H54 (cell line): ENCODE measurements around the gene C1orf159.
"Not testable (repeated sequence)": the region's sequence is repeated elsewhere in the genome, so short reads cannot be mapped to it uniquely, and the experiment has no call there.

Experiments used
- DNase-seq: peaks from one replicate; pipeline ENCODE4 v3.0.0; 2011; ENCODE audit warnings: low spot score, mixed read lengths; ENCODE audit not compliant: insufficient read length
- FAIRE-seq: peaks from 3 replicates; lab custom pipeline; 2011; peaks lifted over from hg19 to GRCh38; lab: Jason Lieb, UNC
- POLR2A ChIP-seq: IDR thresholded peaks from 2 replicates; pipeline ENCODE4 v1.6.1; 2011; ENCODE audit warnings: low read depth, mild to moderate bottlenecking, low read length

C1orf159 gene

GRCh38 chr1:1157033-1157365 is 41.1 kb upstream of the C1orf159 start:
- FAIRE-seq: no peak

GRCh38 chr1:1156140-1157032 is 40.5 kb upstream of the C1orf159 start:
- DNase-seq (no peak), FAIRE-seq (no peak)
- no peak for TF ChIP-seq POLR2A

More at GRCh38 chr1:1157033-1157365, 41.1 kb upstream of the C1orf159 start:
- TF ChIP-seq POLR2A: no peak
- DNase-seq: no peak

GRCh38 chr1:1155258-1155657 is 39.4 kb upstream of the C1orf159 start:
- DNase-seq: no peak
- FAIRE-seq: no peak
- no peak for TF ChIP-seq POLR2A

- no peak for DNase-seq
- no peak for TF ChIP-seq POLR2A
- FAIRE-seq: no peak
Measured at GRCh38 chr1:1153874-1154273, 38.0 kb upstream of the C1orf159 start.

- DNase-seq, FAIRE-seq: not testable (repeated sequence)
Measured at GRCh38 chr1:1153215-1153614, 37.3 kb upstream of the C1orf159 start.

- not testable (repeated sequence) for DNase-seq, FAIRE-seq
Measured at GRCh38 chr1:1152431-1152830, 36.5 kb upstream of the C1orf159 start.

- FAIRE-seq: no peak
- no peak for TF ChIP-seq POLR2A
- no peak for DNase-seq
Measured at GRCh38 chr1:1151306-1151705, 35.4 kb upstream of the C1orf159 start.

GRCh38 chr1:1150100-1150499 is 34.2 kb upstream of the C1orf159 start:
- DNase-seq (no peak), FAIRE-seq (no peak)
- no peak for TF ChIP-seq POLR2A

- no peak for TF ChIP-seq POLR2A
- FAIRE-seq: no peak
- DNase-seq: no peak
Measured at GRCh38 chr1:1149416-1149815, 33.5 kb upstream of the C1orf159 start.

GRCh38 chr1:1148569-1148968 is 32.7 kb upstream of the C1orf159 start:
- DNase-seq: no peak
- FAIRE-seq: no peak
- TF ChIP-seq POLR2A: no peak

GRCh38 chr1:1148061-1148460 is 32.2 kb upstream of the C1orf159 start:
- DNase-seq: no peak
- no peak for FAIRE-seq
- no peak for TF ChIP-seq POLR2A

- FAIRE-seq (no peak), DNase-seq (no peak)
- no peak for TF ChIP-seq POLR2A
Measured at GRCh38 chr1:1146596-1146995, 30.7 kb upstream of the C1orf159 start.

- FAIRE-seq: no peak
- TF ChIP-seq POLR2A: no peak
- DNase-seq: no peak
Measured at GRCh38 chr1:1146026-1146425, 30.1 kb upstream of the C1orf159 start.

GRCh38 chr1:1145547-1145914 is 29.6 kb upstream of the C1orf159 start:
- TF ChIP-seq POLR2A: no peak
- FAIRE-seq (no peak), DNase-seq (no peak)

GRCh38 chr1:1144843-1145546 is 29.1 kb upstream of the C1orf159 start:
- no peak for FAIRE-seq
- TF ChIP-seq POLR2A: no peak
- DNase-seq: no peak
